KMS-11 (cell line): ENCODE results near the gene BORA.

Source experiments
- H2AFZ ChIP-seq: fragments of 200-600 bp; sonication (generic); 2 replicates; pipeline ENCODE4 v1.6.1; 2016; ENCODE audit warnings: antibody characterized with exemption, mixed run types, low read depth
- H3K27ac ChIP-seq: fragments of 200-600 bp; sonication (generic); 2 replicates; pipeline ENCODE4 v1.6.1; 2016; ENCODE audit warnings: mild to moderate bottlenecking, mixed run types
- H3K27me3 ChIP-seq: fragments of 200-600 bp; sonication (generic); 2 replicates; pipeline ENCODE4 v1.6.1; 2017; ENCODE audit warnings: mild to moderate bottlenecking, low read depth, mixed run types, moderate library complexity; ENCODE audit not compliant: insufficient read depth
- H3K36me3 ChIP-seq: fragments of 200-600 bp; sonication (generic); 2 replicates; pipeline ENCODE4 v1.6.1; 2017; ENCODE audit warnings: mild to moderate bottlenecking, mixed run types; ENCODE audit not compliant: insufficient read depth
- H3K4me1 ChIP-seq: fragments of 200-600 bp; sonication (generic); 2 replicates; pipeline ENCODE4 v1.6.1; 2016; ENCODE audit warnings: mild to moderate bottlenecking, low read depth, mixed run types; ENCODE audit not compliant: poor library complexity, severe bottlenecking
- H3K4me2 ChIP-seq: fragments of 200-600 bp; sonication (generic); 2 replicates; pipeline ENCODE4 v1.7.0; 2016; ENCODE audit warnings: mild to moderate bottlenecking, mixed run types
- H3K4me3 ChIP-seq: fragments of 200-600 bp; sonication (generic); IDR thresholded peaks from 2 replicates; pipeline ENCODE4 v1.6.1; 2017; ENCODE audit warnings: low read depth, low read length, mixed read lengths; ENCODE audit not compliant: insufficient read depth
- H3K79me2 ChIP-seq: fragments of 200-600 bp; sonication (generic); 2 replicates; pipeline ENCODE4 v1.6.1; 2016; ENCODE audit warnings: low read depth, mixed run types; ENCODE audit not compliant: insufficient read depth
- H3K9ac ChIP-seq: fragments of 200-600 bp; sonication (generic); 2 replicates; pipeline ENCODE4 v1.6.1; 2016; ENCODE audit warnings: mild to moderate bottlenecking, mixed run types
- H4K20me1 ChIP-seq: fragments of 200-600 bp; sonication (generic); 2 replicates; pipeline ENCODE4 v1.6.1; 2016; ENCODE audit warnings: mild to moderate bottlenecking, mixed run types; ENCODE audit not compliant: insufficient read depth
- CTCF ChIP-seq: fragments of 200-600 bp; sonication (generic); conservative IDR thresholded peaks from 2 replicates; pipeline ENCODE4 v1.6.1; 2017; ENCODE audit warnings: low read depth, mild to moderate bottlenecking, antibody characterized with exemption, low read length, moderate library complexity, mixed read lengths

The BORA gene

DNA sequence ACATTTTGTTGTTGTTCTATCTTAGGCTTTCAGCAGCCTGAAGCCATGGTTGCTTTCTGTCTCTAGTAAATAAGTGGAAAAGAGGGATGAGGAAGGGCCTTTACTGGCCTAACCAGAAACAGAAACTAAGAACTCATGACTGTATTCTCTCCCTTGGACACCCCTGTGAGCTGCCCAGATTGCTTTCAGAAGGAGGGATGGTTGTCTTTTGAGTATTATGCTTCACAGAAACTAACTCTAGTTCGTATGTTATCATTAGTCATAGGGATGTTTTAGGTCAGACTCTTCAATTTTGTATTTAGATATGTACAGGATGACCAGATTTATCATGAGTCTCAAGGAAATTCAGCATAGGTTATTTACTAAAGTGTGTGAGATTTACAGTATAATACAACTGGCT is 17.5 kb downstream of the BORA start:
- Histone ChIP-seq H3K4me1 (no peaks in the 10 kb centered on the region), H3K4me2 (no peak overlapping the region), H3K27ac (no peak overlapping the region), H3K36me3 (no peaks in the 10 kb centered on the region), H3K27me3 (no peaks in the 10 kb centered on the region), H2AFZ (no peak overlapping the region), H4K20me1 (no peaks in the 10 kb centered on the region), H3K9ac (no peak overlapping the region), H3K4me3 (no peak overlapping the region), H3K79me2 (no peaks in the 10 kb centered on the region)
- no peak for TF ChIP-seq CTCF

DNA sequence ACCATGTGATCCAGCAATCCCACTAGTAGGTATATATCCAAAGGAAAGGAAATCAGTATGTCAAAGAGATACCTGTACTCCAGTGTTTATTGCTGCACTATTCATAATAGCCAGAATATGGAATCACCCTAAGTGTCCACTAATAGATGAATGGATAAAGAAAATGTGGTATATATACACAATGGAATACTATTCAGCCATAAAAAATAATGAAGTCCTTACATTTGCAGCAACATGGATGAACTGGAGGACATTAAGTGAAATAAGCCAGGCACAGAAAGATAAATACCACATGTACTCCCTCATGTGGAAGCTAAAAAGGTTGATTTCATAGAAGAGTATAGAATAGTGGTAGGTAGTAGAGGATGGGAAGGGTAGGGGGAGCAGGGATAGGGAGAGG is 23.5 kb downstream of the BORA start:
- Histone ChIP-seq H3K4me3 (no peak overlapping the region), H3K9ac (no peak overlapping the region), H3K27me3 (no peaks in the 10 kb centered on the region), H2AFZ (no peak overlapping the region), H3K79me2 (no peaks in the 10 kb centered on the region), H4K20me1 (no peaks in the 10 kb centered on the region), H3K27ac (no peak overlapping the region), H3K4me1 (no peaks in the 10 kb centered on the region), H3K36me3 (peaks cover 2% of the 10 kb centered on the region; the same call in 1 of the 2 replicates), H3K4me2 (no peak overlapping the region)
- no peak for TF ChIP-seq CTCF

GRCh38 chr13:72754111-72754510 is 26.4 kb downstream of the BORA start:
- H3K79me2 ChIP-seq: no peaks in the 10 kb centered on the region
- H2AFZ ChIP-seq: no peak overlapping the region
- TF ChIP-seq CTCF: no peak
- no peak overlapping the region for H3K9ac ChIP-seq
- no peaks in the 10 kb centered on the region for H3K27me3 ChIP-seq
- no peak overlapping the region for H3K4me2 ChIP-seq
- H3K4me1 ChIP-seq: no peaks in the 10 kb centered on the region
- H4K20me1 ChIP-seq: no peaks in the 10 kb centered on the region
- no peak overlapping the region for H3K27ac ChIP-seq
- peaks cover 2% of the 10 kb centered on the region; the same call in 1 of the 2 replicates for H3K36me3 ChIP-seq
- no peak overlapping the region for H3K4me3 ChIP-seq

- no peak overlapping the region for H3K9ac ChIP-seq
- no peaks in the 10 kb centered on the region for H3K36me3 ChIP-seq
These were observed 30.2 kb downstream of the BORA start for GRCh38 chr13:72757792-72758535.

More at GRCh38 chr13:72757792-72758535, 30.2 kb downstream of the BORA start:
- Histone ChIP-seq H3K4me3 (no peak overlapping the region), H3K4me2 (no peak overlapping the region), H3K4me1 (no peaks in the 10 kb centered on the region), H3K27ac (no peak overlapping the region), H3K27me3 (no peaks in the 10 kb centered on the region), H4K20me1 (no peaks in the 10 kb centered on the region), H2AFZ (no peak overlapping the region), H3K79me2 (no peaks in the 10 kb centered on the region)
- no peak for TF ChIP-seq CTCF
